ENCODE results near the gene TNS1. TPM values are rescaled to one million over a fixed set of nuclear protein-coding genes. Genes with fewer than 3 reads are reported as not detected.

The TNS1 gene
- total and polyA plus RNA-seq, 2 experiments from 2014 or later: 81.6 to 99.3 TPM

GRCh38 chr2:217958884-217959225, 43.9 kb downstream of the TNS1 start:
- no peak overlapping the region for H3K4me3 ChIP-seq

GRCh38 chr2:217958206-217958883, 44.5 kb downstream of the TNS1 start:
- 85 to 86% methylated on average over 15 to 16 of the region's 16 CpGs for WGBS, 2 experiments (ENCODE audit: low coverage in 1 of 2, low lambda C conversion rate in 2 of 2, missing lambda C conversion rate in 2 of 2)
- TF ChIP-seq EZH2 (IDR thresholded peaks at IDR 0.05; ENCODE audit: insufficient read depth, poor library complexity, severe bottlenecking) (no peak), EZH2phosphoT487 (IDR thresholded peaks at IDR 0.05; ENCODE audit: insufficient read depth, low read depth) (no peak)
- H3K27me3 ChIP-seq (replicated peaks; ENCODE audit: insufficient read depth): no peaks in the 10 kb centered on the region
- H3K4me3 ChIP-seq: no peak overlapping the region
- in situ Hi-C loops (cut with MboI): no loop called here
- H3F3A ChIP-seq (ENCODE audit: insufficient read depth): peaks cover 7% of the 10 kb centered on the region
- H3K4me1 ChIP-seq (ENCODE audit: insufficient read depth): peaks cover 2% of the 10 kb centered on the region; the same call in 1 of the 2 replicates
- H3K79me2 ChIP-seq (ENCODE audit: insufficient read depth): peaks cover 99% of the 10 kb centered on the region
- no peak overlapping the region for H3K9ac ChIP-seq
- peaks cover 4% of the 10 kb centered on the region; the same call in 1 of the 2 replicates for H3K36me3 ChIP-seq (ENCODE audit: low read depth)
- peaks cover 10% of the 10 kb centered on the region; the same call in 1 of the 2 replicates for H4K20me1 ChIP-seq (ENCODE audit: insufficient read depth)
- no peak for DNase-seq
- no peak overlapping the region for H3K4me2 ChIP-seq (ENCODE audit: unreplicated experiment)
- no peak overlapping the region for H2AFZ ChIP-seq
- H3K27ac ChIP-seq: no peak overlapping the region
- no peaks in the 10 kb centered on the region for H3K9me2 ChIP-seq (ENCODE audit: insufficient read depth)
- H3K9me3 ChIP-seq (ENCODE audit: low read depth): no peaks in the 10 kb centered on the region

More at GRCh38 chr2:217958884-217959225, 43.9 kb downstream of the TNS1 start:
- 94 to 98% methylated on average over 3 of the region's 3 CpGs for WGBS, 2 experiments (ENCODE audit: low coverage in 1 of 2, low lambda C conversion rate in 2 of 2, missing lambda C conversion rate in 2 of 2)
- in situ Hi-C loops (cut with MboI): no loop called here
- Histone ChIP-seq H3K9me2 (ENCODE audit: insufficient read depth) (no peaks in the 10 kb centered on the region), H4K20me1 (ENCODE audit: insufficient read depth) (peaks cover 10% of the 10 kb centered on the region; the same call in 1 of the 2 replicates), H3K4me1 (ENCODE audit: insufficient read depth) (peaks cover 7% of the 10 kb centered on the region), H3K36me3 (ENCODE audit: low read depth) (peaks cover 4% of the 10 kb centered on the region; the same call in 1 of the 2 replicates), H3K27ac (no peak overlapping the region), H3K4me2 (ENCODE audit: unreplicated experiment) (no peak overlapping the region), H3K27me3 (replicated peaks; ENCODE audit: insufficient read depth) (no peaks in the 10 kb centered on the region), H2AFZ (no peak overlapping the region), H3K9ac (no peak overlapping the region), H3F3A (ENCODE audit: insufficient read depth) (peaks cover 9% of the 10 kb centered on the region), H3K79me2 (ENCODE audit: insufficient read depth) (peaks cover 99% of the 10 kb centered on the region), H3K9me3 (ENCODE audit: low read depth) (no peaks in the 10 kb centered on the region)
- DNase-seq: no peak
- TF ChIP-seq EZH2 (IDR thresholded peaks at IDR 0.05; ENCODE audit: insufficient read depth, poor library complexity, severe bottlenecking) (no peak), EZH2phosphoT487 (IDR thresholded peaks at IDR 0.05; ENCODE audit: insufficient read depth, low read depth) (no peak)

DNA sequence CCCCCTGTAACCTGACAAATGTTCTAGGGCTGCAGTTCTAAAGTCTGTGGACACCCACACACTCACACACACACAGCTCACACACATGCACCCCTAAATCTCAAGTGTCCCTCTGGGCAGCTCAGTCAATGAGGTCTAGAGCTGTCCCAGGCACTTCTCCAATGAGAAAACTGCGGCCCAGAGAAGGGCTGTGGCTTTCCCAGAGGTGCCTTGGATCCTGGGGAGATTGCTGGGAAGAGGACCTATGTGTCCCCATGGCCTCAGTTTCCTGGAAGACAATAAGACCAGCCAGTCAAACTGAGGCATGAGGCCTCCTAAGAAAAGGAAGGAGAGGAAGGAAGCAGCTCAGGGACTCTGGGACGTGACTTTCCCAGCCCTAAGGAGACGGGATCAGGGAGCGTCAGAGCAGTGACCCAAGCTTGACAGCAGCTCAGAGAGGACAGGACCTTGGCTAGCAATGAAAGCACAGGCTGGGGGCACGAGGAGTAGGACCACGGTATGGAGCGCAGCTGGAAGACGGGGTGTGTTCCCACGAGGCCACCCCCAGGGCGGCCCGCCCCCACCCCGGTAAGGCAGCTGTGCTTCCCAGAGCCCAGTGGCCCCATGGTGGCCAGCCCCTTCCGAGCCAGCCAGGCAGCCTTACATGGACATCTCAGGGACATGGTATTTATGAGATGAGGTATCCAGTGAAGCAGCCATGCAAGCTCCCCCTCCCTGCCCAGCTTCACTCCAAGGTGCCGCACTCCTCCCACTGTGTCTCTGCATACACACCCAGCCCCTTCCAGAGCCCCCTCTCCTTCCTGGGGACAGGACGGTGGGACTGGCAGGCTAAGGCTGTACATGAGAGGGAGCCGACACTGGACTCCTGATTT, 46.0 kb downstream of the TNS1 start:
- Histone ChIP-seq H3K4me1 (ENCODE audit: insufficient read depth) (no peaks in the 10 kb centered on the region), H3K9me3 (ENCODE audit: low read depth) (no peaks in the 10 kb centered on the region), H3K27ac (no peak overlapping the region), H3K4me2 (ENCODE audit: unreplicated experiment) (no peak overlapping the region), H3K9me2 (ENCODE audit: insufficient read depth) (no peaks in the 10 kb centered on the region), H3K36me3 (ENCODE audit: low read depth) (peaks cover 4% of the 10 kb centered on the region; the same call in 1 of the 2 replicates), H4K20me1 (ENCODE audit: insufficient read depth) (peaks cover 10% of the 10 kb centered on the region; the same call in 1 of the 2 replicates), H3F3A (ENCODE audit: insufficient read depth) (no peaks in the 10 kb centered on the region), H2AFZ (no peak overlapping the region), H3K27me3 (replicated peaks; ENCODE audit: insufficient read depth) (no peaks in the 10 kb centered on the region), H3K9ac (no peak overlapping the region), H3K4me3 (no peak overlapping the region), H3K79me2 (ENCODE audit: insufficient read depth) (peaks cover 99% of the 10 kb centered on the region)
- in situ Hi-C loops (cut with MboI): no loop called here
- DNase-seq: no peak
- TF ChIP-seq EZH2 (IDR thresholded peaks at IDR 0.05; ENCODE audit: insufficient read depth, poor library complexity, severe bottlenecking) (no peak), EZH2phosphoT487 (IDR thresholded peaks at IDR 0.05; ENCODE audit: insufficient read depth, low read depth) (no peak)
- 80 to 83% methylated on average over 16 of the region's 16 CpGs for WGBS, 2 experiments (ENCODE audit: low coverage in 1 of 2, low lambda C conversion rate in 2 of 2, missing lambda C conversion rate in 2 of 2)

- H3K9me2 ChIP-seq (ENCODE audit: insufficient read depth): no peaks in the 10 kb centered on the region
- peaks cover 6% of the 10 kb centered on the region for H3K4me1 ChIP-seq (ENCODE audit: insufficient read depth)
- no peaks in the 10 kb centered on the region for H3K9me3 ChIP-seq (ENCODE audit: low read depth)
- H3K9ac ChIP-seq: no peak overlapping the region
- H3K4me2 ChIP-seq (ENCODE audit: unreplicated experiment): no peak overlapping the region
- no peaks in the 10 kb centered on the region for H3F3A ChIP-seq (ENCODE audit: insufficient read depth)
- DNase-seq: no peak
- H3K27me3 ChIP-seq (replicated peaks; ENCODE audit: insufficient read depth): no peaks in the 10 kb centered on the region
- no peak overlapping the region for H3K4me3 ChIP-seq
- no peak for TF ChIP-seq EZH2phosphoT487 (IDR thresholded peaks at IDR 0.05; ENCODE audit: insufficient read depth, low read depth)
- no peak for TF ChIP-seq EZH2 (IDR thresholded peaks at IDR 0.05; ENCODE audit: insufficient read depth, poor library complexity, severe bottlenecking)
- peaks cover 99% of the 10 kb centered on the region for H3K79me2 ChIP-seq (ENCODE audit: insufficient read depth)
- no peak overlapping the region for H2AFZ ChIP-seq
- no peak overlapping the region for H3K27ac ChIP-seq
- in situ Hi-C loops (cut with MboI): no loop called here
- 85 to 89% methylated on average over 7 of the region's 7 CpGs for WGBS, 2 experiments (ENCODE audit: low coverage in 1 of 2, low lambda C conversion rate in 2 of 2, missing lambda C conversion rate in 2 of 2)
- H3K36me3 ChIP-seq (ENCODE audit: low read depth): peaks cover 4% of the 10 kb centered on the region; the same call in 1 of the 2 replicates
- H4K20me1 ChIP-seq (ENCODE audit: insufficient read depth): peaks cover 3% of the 10 kb centered on the region; the same call in 1 of the 2 replicates
Measured at GRCh38 chr2:217955881-217956493, 46.8 kb downstream of the TNS1 start.

All from GM23248 (cell line).